Transverse colon (tissue), 4 donors: Measurements from ENCODE around the gene CDK17. TPM values are rescaled to one million over a fixed set of nuclear protein-coding genes. Genes with fewer than 3 reads are reported as not detected.

Source experiments
- DNase-seq: peaks from one replicate; pipeline ENCODE4 v3.0.0-alpha.2; 2019
- H3K27ac ChIP-seq, 4 donors: fragments of 200-600 bp; sonication (generic); 2 replicates each; pipeline ENCODE4 v1.5.1; 2016 to 2018; ENCODE audit warnings: inconsistent platforms in 4 of 4
- H3K27me3 ChIP-seq: fragments of 200-600 bp; sonication (generic); 2 replicates; pipeline ENCODE4 v1.5.1; 2017; ENCODE audit warnings: inconsistent platforms
- H3K36me3 ChIP-seq, 4 donors: fragments of 200-600 bp; sonication (generic); 2 replicates each; pipeline ENCODE4 v1.5.1; 2017 to 2019; ENCODE audit warnings: inconsistent platforms in 4 of 4
- H3K4me1 ChIP-seq, 4 donors: fragments of 200-600 bp; sonication (generic); 2 replicates each; pipeline ENCODE4 v1.5.1; 2017 to 2020; ENCODE audit warnings: inconsistent platforms in 4 of 4
- H3K4me3 ChIP-seq, 4 donors: fragments of 200-600 bp; sonication (generic); 1 replicate in 1 of 4; 2 replicates in 3 of 4; pipeline versions ENCODE4 v1.5.1 to v1.6.1; 2017 to 2019; ENCODE audit warnings: inconsistent platforms in 4 of 4
- H3K9me3 ChIP-seq, 2 donors: fragments of 200-600 bp; sonication (generic); 2 replicates each; pipeline ENCODE4 v1.5.1; 2017 to 2019; ENCODE audit warnings: inconsistent platforms in 2 of 2
- CTCF ChIP-seq, 5 experiments: fragments of 200-600 bp in 3 of 5; fragments of 450-650 bp in 2 of 5; sonication (generic) in 3 of 5; IDR thresholded peaks; 1 replicate in 2 of 5; 2 replicates in 3 of 5; pipeline ENCODE4 v1.5.1; 2016 to 2017; ENCODE audit warnings: antibody characterized with exemption in 5 of 5, inconsistent platforms in 3 of 5, mild to moderate bottlenecking in 2 of 5, moderate library complexity in 1 of 5
- EP300 ChIP-seq: sonication (generic); formaldehyde crosslinking; IDR thresholded peaks from one replicate; pipeline ENCODE4 v1.6.1; 2017; ENCODE audit warnings: antibody characterized with exemption, low read depth
- POLR2A ChIP-seq: fragments of 450-650 bp; IDR thresholded peaks from one replicate; pipeline ENCODE4 v1.6.1; 2016; ENCODE audit warnings: antibody characterized with exemption, mild to moderate bottlenecking, moderate library complexity
- POLR2AphosphoS5 ChIP-seq, 3 donors: sonication (generic); formaldehyde crosslinking; IDR thresholded peaks; one replicate each; pipeline ENCODE4 v1.6.1; 2016; ENCODE audit warnings: antibody characterized with exemption in 3 of 3
- WGBS, 2 donors: methylation state at CpG; one replicate each; pipeline ENCODE4 v1.1.5; 2018; ENCODE audit warnings: low coverage in 1 of 2; 5-methylcytosine and 5-hydroxymethylcytosine counted together
- in situ Hi-C, 4 donors: fragments of 200-750 bp; cut with MboI; loops; one replicate each; pipeline versions ENCODE4 v1.15.0 to v1.15.1; 2017; ENCODE audit warnings: low sequenced_read_pairs in 3 of 4, low pct_ligation_motif_present in 1 of 4, low pct_unique_long_range_greater_than_20kb in 1 of 4
- intact Hi-C: fragments of 100-400 bp; cut with DNase I; formaldehyde crosslinking; loops from one replicate; pipeline ENCODE4 v1.15.1; 2023; ENCODE audit warnings: low total_unique reads
- total RNA-seq, 4 donors: library from RNA; depleted of rRNA; stranded (reverse); fragments of >200 nt; gene quantifications; one replicate each; pipeline ENCODE4 v1.1.0, GENCODE V29; 2016

Gene CDK17
- total RNA-seq, 4 donors from 2014 or later = 32.5 to 81.4 (median 51.8) TPM

GRCh38 chr12:96392397-96392796 lies 7.8 kb downstream of the CDK17 start:
- in situ Hi-C loops = loop anchor here in 2 of 4 donors (10.0 kb wide), 1 partner anchor 328 kb away; no protein-coding TSS in a partner anchor
- peaks cover 4 to 50% (median 17%) of the 10 kb centered on the region in 4 donors for H3K4me1 ChIP-seq
- H3K27ac ChIP-seq = peak overlapping the region in 3 of 4 donors; percentile 43 to 52 (median 50)
- H3K36me3 ChIP-seq = no peaks in the 10 kb centered on the region
- no peak overlapping the region for H3K4me3 ChIP-seq
- WGBS, 2 donors = 65 to 76% methylated on average over 5 of the region's 5 CpGs
- no peaks in the 10 kb centered on the region for H3K27me3 ChIP-seq
- TF ChIP-seq POLR2AphosphoS5 (IDR thresholded peaks at IDR 0.05) (no peak), EP300 (no peak), CTCF (IDR thresholded peaks at IDR 0.05) (no peak), POLR2A (no peak)
- H3K9me3 ChIP-seq = no peaks in the 10 kb centered on the region
- intact Hi-C loops = no loop called here
- DNase-seq = no peak

- no peak overlapping the region for H3K4me3 ChIP-seq
- in situ Hi-C loops = no loop called here
- DNase-seq = no peak
- peaks cover 0 to 48% (median 11%) of the 10 kb centered on the region in 4 donors for H3K4me1 ChIP-seq
- H3K36me3 ChIP-seq = no peaks in the 10 kb centered on the region
- TF ChIP-seq POLR2AphosphoS5 (IDR thresholded peaks at IDR 0.05) = peak in 2 of 3 donors; percentile 29 to 79
- no peak for TF ChIP-seq POLR2A
- TF ChIP-seq EP300 = no peak
- no peak for TF ChIP-seq CTCF (IDR thresholded peaks at IDR 0.05)
- H3K27me3 ChIP-seq = no peaks in the 10 kb centered on the region
- 50 to 74% methylated on average over 1 of the region's 1 CpG for WGBS, 2 donors
- intact Hi-C loops = loop anchor here (2.0 kb wide), 1 partner anchor 21 kb away; no protein-coding TSS in a partner anchor
- peak overlapping the region in 3 of 4 donors; percentile 23 to 31 (median 31) for H3K27ac ChIP-seq
- no peaks in the 10 kb centered on the region for H3K9me3 ChIP-seq
Measured at GRCh38 chr12:96387981-96388380, 12.3 kb downstream of the CDK17 start.

- Histone ChIP-seq H3K36me3 (no peaks in the 10 kb centered on the region), H3K27me3 (no peaks in the 10 kb centered on the region), H3K4me3 (no peak overlapping the region), H3K9me3 (peaks cover 0 to 3% of the 10 kb centered on the region in 2 donors), H3K27ac (no peak overlapping the region), H3K4me1 (peaks cover 0 to 37% (median 5%) of the 10 kb centered on the region in 4 donors)
- in situ Hi-C loops = no loop called here
- WGBS, 2 donors = 78 to 85% methylated on average over 2 of the region's 2 CpGs
- intact Hi-C loops = no loop called here
- DNase-seq = no peak
- no peak for TF ChIP-seq POLR2A
- TF ChIP-seq POLR2AphosphoS5 (IDR thresholded peaks at IDR 0.05) = no peak
- no peak for TF ChIP-seq CTCF (IDR thresholded peaks at IDR 0.05)
- TF ChIP-seq EP300 = no peak
Measured at GRCh38 chr12:96386794-96387193, 13.4 kb downstream of the CDK17 start.

- H3K27ac ChIP-seq = no peak overlapping the region
- in situ Hi-C loops (no loop called here), intact Hi-C loops (no loop called here)
- no peaks in the 10 kb centered on the region for H3K27me3 ChIP-seq
- no peaks in the 10 kb centered on the region for H3K36me3 ChIP-seq
- WGBS, 2 donors = 67 to 94% methylated on average over 1 of the region's 1 CpG
- H3K4me3 ChIP-seq = no peak overlapping the region
- peaks cover 0 to 3% of the 10 kb centered on the region in 2 donors for H3K9me3 ChIP-seq
- no peak for TF ChIP-seq CTCF (IDR thresholded peaks at IDR 0.05)
- no peak for TF ChIP-seq POLR2AphosphoS5 (IDR thresholded peaks at IDR 0.05)
- TF ChIP-seq POLR2A = no peak
- no peak for TF ChIP-seq EP300
- DNase-seq = no peak
- H3K4me1 ChIP-seq = peaks cover 0 to 30% (median 5%) of the 10 kb centered on the region in 4 donors
Measured at GRCh38 chr12:96383991-96384390, 16.2 kb downstream of the CDK17 start.
